Spleen (tissue), 7 donors: Measurements from ENCODE around the gene RGS6.

Source experiments
- POLR2AphosphoS5 ChIP-seq, 3 donors: sonication (generic); formaldehyde crosslinking; IDR thresholded peaks; one replicate each; pipeline ENCODE4 v1.5.1; 2017; ENCODE audit warnings: antibody characterized with exemption in 3 of 3
- TF ChIP-seq, protein P1 (sequence below), 11 experiments: fragments of 200-600 bp in 7 of 11; fragments of 450-650 bp in 4 of 11; sonication (generic) in 4 of 11; IDR thresholded peaks in 8 of 11; conservative IDR thresholded peaks in 3 of 11; 1 replicate in 7 of 11; 2 replicates in 4 of 11; pipeline versions ENCODE4 v1.4.0 to v1.8.0; 2016 to 2021; ENCODE audit warnings: antibody characterized with exemption in 11 of 11, inconsistent platforms in 4 of 11, mild to moderate bottlenecking in 1 of 11
- donor health status: DM: no; HTN: no; CAD: no; lungs with moderate emphysema.
- donor health status: DM: no; HTN: no; CAD: no.
- donor health status: DM: no; HTN: no; CAD: no.

DNA sequence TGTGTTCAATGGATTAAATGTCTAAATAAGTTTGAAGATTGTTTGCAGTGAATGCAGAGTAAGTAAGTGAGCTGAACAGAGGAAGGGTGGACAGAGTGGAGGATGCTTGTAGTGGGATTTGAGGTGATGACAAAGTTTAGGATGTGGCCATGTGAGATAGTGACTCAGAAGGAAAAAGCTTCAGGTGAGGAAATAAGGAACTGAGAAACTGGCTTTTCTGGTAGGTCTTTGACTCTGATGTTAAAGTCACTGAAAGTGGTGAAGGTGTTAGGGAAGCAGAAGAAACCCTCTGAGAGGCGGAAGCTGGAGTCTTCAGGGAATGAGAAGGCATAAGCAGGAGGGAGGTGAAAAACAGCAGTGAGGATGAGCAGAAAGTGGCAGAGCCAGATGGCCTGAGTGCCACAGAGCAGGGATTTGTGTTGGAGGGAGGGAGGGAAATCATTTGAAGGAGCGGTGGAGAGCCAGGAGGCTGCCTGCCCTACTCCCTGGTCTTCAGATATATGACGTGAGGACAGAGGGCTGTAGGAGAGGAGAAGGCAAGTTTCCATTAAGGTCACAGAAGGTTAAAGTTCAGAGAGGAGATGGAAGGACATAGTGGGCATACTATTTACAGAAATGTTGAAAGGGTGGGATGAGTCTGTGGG, 24.8 kb downstream of the RGS6 start:
- no peak for TF ChIP-seq POLR2AphosphoS5 (IDR thresholded peaks at IDR 0.05)
- TF ChIP-seq, protein P1, sequence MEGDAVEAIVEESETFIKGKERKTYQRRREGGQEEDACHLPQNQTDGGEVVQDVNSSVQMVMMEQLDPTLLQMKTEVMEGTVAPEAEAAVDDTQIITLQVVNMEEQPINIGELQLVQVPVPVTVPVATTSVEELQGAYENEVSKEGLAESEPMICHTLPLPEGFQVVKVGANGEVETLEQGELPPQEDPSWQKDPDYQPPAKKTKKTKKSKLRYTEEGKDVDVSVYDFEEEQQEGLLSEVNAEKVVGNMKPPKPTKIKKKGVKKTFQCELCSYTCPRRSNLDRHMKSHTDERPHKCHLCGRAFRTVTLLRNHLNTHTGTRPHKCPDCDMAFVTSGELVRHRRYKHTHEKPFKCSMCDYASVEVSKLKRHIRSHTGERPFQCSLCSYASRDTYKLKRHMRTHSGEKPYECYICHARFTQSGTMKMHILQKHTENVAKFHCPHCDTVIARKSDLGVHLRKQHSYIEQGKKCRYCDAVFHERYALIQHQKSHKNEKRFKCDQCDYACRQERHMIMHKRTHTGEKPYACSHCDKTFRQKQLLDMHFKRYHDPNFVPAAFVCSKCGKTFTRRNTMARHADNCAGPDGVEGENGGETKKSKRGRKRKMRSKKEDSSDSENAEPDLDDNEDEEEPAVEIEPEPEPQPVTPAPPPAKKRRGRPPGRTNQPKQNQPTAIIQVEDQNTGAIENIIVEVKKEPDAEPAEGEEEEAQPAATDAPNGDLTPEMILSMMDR (IDR thresholded peaks at IDR 0.05 in 8 of 11, conservative IDR thresholded peaks at IDR 0.05 in 3 of 11): no peak
